OCI-LY7 (cell line): Measurements from ENCODE around the gene CYTL1.

Experiments used
- EZH2phosphoT487 ChIP-seq: fragments of 200-600 bp; sonication (generic); IDR thresholded peaks from 2 replicates; pipeline ENCODE4 v1.6.1; 2018; ENCODE audit warnings: low read depth, borderline replicate concordance, mild to moderate bottlenecking, mixed run types, antibody characterized with exemption, low read length, moderate library complexity, mixed read lengths
- TF ChIP-seq, protein P1 (sequence below): fragments of 200-600 bp; sonication (generic); conservative IDR thresholded peaks from 2 replicates; pipeline ENCODE4 v1.5.1; 2014; ENCODE audit warnings: mild to moderate bottlenecking, antibody characterized with exemption, low read length, moderate library complexity, mixed read lengths

DNA sequence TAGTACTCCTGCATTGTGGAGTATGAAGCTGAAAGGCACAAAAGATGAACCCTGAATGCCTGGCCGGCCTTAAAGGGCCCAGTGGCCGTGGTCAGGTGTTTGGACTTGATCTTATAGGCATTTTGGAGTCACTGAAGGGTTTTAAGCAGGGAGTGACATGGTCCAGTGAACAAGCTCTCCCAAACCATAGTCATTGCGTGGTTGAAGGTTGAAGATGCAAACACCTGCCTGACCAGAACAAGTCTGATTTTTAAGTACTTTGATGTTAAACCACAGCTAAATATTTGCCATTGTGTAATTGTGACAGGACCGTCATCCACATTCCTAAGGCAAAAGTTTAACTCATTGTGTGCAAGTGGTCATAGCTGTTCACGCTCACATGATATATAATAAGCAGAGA is 35.3 kb upstream of the CYTL1 start:
- TF ChIP-seq, protein P1, sequence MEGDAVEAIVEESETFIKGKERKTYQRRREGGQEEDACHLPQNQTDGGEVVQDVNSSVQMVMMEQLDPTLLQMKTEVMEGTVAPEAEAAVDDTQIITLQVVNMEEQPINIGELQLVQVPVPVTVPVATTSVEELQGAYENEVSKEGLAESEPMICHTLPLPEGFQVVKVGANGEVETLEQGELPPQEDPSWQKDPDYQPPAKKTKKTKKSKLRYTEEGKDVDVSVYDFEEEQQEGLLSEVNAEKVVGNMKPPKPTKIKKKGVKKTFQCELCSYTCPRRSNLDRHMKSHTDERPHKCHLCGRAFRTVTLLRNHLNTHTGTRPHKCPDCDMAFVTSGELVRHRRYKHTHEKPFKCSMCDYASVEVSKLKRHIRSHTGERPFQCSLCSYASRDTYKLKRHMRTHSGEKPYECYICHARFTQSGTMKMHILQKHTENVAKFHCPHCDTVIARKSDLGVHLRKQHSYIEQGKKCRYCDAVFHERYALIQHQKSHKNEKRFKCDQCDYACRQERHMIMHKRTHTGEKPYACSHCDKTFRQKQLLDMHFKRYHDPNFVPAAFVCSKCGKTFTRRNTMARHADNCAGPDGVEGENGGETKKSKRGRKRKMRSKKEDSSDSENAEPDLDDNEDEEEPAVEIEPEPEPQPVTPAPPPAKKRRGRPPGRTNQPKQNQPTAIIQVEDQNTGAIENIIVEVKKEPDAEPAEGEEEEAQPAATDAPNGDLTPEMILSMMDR = no peak
- TF ChIP-seq EZH2phosphoT487 = no peak
